Suprapubic skin (tissue), 4 donors: ENCODE data around the gene CRYL1. TPM values are rescaled to one million over a fixed set of nuclear protein-coding genes. Genes with fewer than 3 reads are reported as not detected.

Experiments
- DNase-seq, 2 donors: peaks; one replicate each; pipeline ENCODE4 v3.0.0-alpha.2; 2019; ENCODE audit warnings: low spot score in 2 of 2
- H3K27ac ChIP-seq: fragments of 200-600 bp; sonication (generic); one replicate; pipeline ENCODE4 v1.5.1; 2019
- H3K27me3 ChIP-seq: fragments of 200-600 bp; sonication (generic); one replicate; pipeline ENCODE4 v1.5.1; 2019
- H3K36me3 ChIP-seq: fragments of 200-600 bp; sonication (generic); one replicate; pipeline ENCODE4 v1.5.1; 2019
- H3K4me1 ChIP-seq: fragments of 200-600 bp; sonication (generic); one replicate; pipeline ENCODE4 v1.5.1; 2019
- H3K4me3 ChIP-seq: fragments of 200-600 bp; sonication (generic); one replicate; pipeline ENCODE4 v1.5.1; 2019; ENCODE audit warnings: mild to moderate bottlenecking
- H3K9me3 ChIP-seq: fragments of 200-600 bp; sonication (generic); one replicate; pipeline ENCODE4 v1.5.1; 2019
- EP300 ChIP-seq: sonication (generic); formaldehyde crosslinking; IDR thresholded peaks from one replicate; pipeline ENCODE4 v1.6.1; 2017; ENCODE audit warnings: antibody characterized with exemption
- POLR2A ChIP-seq, 2 donors: fragments of 450-650 bp; IDR thresholded peaks; one replicate each; pipeline ENCODE4 v1.6.1; 2017; ENCODE audit warnings: antibody characterized with exemption in 2 of 2, mild to moderate bottlenecking in 2 of 2, moderate library complexity in 2 of 2
- POLR2AphosphoS5 ChIP-seq, 3 donors: sonication (generic); formaldehyde crosslinking; IDR thresholded peaks; one replicate each; pipeline ENCODE4 v1.6.1; 2017; ENCODE audit warnings: antibody characterized with exemption in 3 of 3
- WGBS: methylation state at CpG from one replicate; pipeline ENCODE4 v1.1.5; 2018; 5-methylcytosine and 5-hydroxymethylcytosine counted together
- total RNA-seq, 4 donors: library from RNA; depleted of rRNA; stranded (reverse); fragments of >200 nt; gene quantifications; one replicate each; pipeline ENCODE4 v1.1.0, GENCODE V29; 2016
- TF ChIP-seq, protein P1 (sequence below), 2 donors: fragments of 200-600 bp in 1 of 2; fragments of 450-650 bp in 1 of 2; sonication (generic) in 1 of 2; IDR thresholded peaks; one replicate each; pipeline ENCODE4 v1.5.1; 2016 to 2019; ENCODE audit warnings: antibody characterized with exemption in 2 of 2, mild to moderate bottlenecking in 1 of 2, moderate library complexity in 1 of 2

CRYL1 gene
- total RNA-seq, 4 donors from 2014 or later: 15.9 to 20.1 (median 18.4) TPM

DNA sequence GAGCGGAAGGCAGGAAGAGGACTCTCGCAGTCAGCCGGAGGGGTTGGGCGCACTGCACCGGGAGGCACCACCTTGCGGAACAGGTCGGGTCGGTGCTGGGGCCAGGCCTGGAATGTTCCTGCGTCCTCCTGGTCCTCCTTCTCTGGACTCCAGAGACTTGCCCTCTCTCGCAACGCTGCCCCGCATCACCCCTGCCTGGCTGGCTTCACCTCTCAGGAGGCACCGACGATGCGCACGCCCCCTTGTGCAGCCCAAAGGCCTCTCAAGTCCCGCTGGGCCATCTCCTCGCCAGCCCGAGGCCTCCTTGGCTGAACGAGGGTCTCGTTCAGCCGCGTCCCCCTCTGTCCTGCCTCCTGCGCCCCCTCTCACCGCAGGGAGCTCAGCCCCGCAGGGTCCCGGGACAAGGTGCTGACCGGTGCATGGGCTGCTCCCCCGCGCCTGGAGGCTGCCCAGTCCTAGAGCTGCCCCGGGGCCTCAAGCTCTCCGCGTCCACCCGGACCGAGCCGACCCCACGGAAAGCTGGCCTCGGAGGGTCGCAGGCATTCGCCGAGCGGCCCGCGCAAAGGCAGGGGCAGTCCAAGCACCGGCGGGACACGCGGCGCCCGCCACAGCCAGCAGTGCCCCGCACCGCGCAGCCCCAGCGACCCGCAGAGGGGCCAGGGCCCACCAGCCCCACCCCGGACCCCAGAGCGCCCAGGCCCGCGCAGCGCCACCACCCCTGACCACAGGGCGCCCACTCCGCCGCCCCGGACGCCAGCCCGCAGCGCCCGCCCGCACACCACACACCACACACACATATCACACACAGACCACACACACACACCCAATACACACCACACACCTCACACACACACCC, 133.8 kb downstream of the CRYL1 start:
- H3K27ac ChIP-seq: no peak overlapping the region
- H3K36me3 ChIP-seq: no peaks in the 10 kb centered on the region
- no peaks in the 10 kb centered on the region for H3K27me3 ChIP-seq
- 86% methylated on average over 69 of the region's 69 CpGs for WGBS
- no peaks in the 10 kb centered on the region for H3K9me3 ChIP-seq
- TF ChIP-seq, protein P1, sequence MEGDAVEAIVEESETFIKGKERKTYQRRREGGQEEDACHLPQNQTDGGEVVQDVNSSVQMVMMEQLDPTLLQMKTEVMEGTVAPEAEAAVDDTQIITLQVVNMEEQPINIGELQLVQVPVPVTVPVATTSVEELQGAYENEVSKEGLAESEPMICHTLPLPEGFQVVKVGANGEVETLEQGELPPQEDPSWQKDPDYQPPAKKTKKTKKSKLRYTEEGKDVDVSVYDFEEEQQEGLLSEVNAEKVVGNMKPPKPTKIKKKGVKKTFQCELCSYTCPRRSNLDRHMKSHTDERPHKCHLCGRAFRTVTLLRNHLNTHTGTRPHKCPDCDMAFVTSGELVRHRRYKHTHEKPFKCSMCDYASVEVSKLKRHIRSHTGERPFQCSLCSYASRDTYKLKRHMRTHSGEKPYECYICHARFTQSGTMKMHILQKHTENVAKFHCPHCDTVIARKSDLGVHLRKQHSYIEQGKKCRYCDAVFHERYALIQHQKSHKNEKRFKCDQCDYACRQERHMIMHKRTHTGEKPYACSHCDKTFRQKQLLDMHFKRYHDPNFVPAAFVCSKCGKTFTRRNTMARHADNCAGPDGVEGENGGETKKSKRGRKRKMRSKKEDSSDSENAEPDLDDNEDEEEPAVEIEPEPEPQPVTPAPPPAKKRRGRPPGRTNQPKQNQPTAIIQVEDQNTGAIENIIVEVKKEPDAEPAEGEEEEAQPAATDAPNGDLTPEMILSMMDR (IDR thresholded peaks at IDR 0.05): no peak
- no peak for TF ChIP-seq EP300
- TF ChIP-seq POLR2AphosphoS5 (IDR thresholded peaks at IDR 0.05): no peak
- TF ChIP-seq POLR2A (IDR thresholded peaks at IDR 0.05): no peak
- H3K4me3 ChIP-seq: no peak overlapping the region
- peaks cover 18% of the 10 kb centered on the region for H3K4me1 ChIP-seq
- DNase-seq: no peak

DNA sequence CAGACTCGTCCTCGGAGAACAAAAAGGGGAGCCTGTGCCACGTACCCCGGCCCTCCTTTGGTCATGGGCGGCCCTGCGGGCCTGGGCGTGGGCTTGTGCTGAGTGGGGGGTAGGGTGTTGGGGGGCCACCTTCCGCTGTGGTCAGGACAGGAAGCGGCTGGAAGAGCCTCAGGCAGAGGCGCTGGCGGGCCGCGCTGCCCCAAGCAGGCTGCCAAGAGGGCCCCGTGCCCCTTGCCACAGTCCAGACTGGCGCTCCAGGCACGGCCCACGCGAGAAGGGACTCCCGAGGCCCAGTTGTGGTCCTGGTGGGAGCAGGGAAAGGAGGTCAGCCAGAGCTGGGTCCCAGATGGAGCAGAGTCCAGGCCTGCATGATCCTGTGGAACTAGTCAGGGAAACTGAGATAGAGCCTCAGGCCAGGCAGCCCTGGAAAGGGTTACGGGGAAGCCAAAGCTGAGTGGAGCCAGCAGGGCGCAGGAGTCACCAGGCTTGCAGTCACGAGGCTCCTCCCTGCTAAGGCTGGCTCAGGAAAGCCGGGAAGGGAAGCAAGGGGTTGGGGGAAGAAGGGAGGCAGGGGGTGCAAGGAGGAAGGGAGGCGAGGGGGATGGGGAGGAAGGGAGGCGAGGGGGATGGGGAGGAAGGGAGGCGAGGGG, 135.0 kb downstream of the CRYL1 start:
- Histone ChIP-seq H3K27ac (no peak overlapping the region), H3K36me3 (no peaks in the 10 kb centered on the region), H3K27me3 (no peaks in the 10 kb centered on the region), H3K4me1 (peaks cover 18% of the 10 kb centered on the region), H3K9me3 (no peaks in the 10 kb centered on the region), H3K4me3 (no peak overlapping the region)
- DNase-seq: no peak
- no peak for TF ChIP-seq EP300
- TF ChIP-seq, protein P1 (IDR thresholded peaks at IDR 0.05): no peak
- TF ChIP-seq POLR2A (IDR thresholded peaks at IDR 0.05): no peak
- no peak for TF ChIP-seq POLR2AphosphoS5 (IDR thresholded peaks at IDR 0.05)
- 60% methylated on average over 6 of the region's 26 CpGs for WGBS

DNA sequence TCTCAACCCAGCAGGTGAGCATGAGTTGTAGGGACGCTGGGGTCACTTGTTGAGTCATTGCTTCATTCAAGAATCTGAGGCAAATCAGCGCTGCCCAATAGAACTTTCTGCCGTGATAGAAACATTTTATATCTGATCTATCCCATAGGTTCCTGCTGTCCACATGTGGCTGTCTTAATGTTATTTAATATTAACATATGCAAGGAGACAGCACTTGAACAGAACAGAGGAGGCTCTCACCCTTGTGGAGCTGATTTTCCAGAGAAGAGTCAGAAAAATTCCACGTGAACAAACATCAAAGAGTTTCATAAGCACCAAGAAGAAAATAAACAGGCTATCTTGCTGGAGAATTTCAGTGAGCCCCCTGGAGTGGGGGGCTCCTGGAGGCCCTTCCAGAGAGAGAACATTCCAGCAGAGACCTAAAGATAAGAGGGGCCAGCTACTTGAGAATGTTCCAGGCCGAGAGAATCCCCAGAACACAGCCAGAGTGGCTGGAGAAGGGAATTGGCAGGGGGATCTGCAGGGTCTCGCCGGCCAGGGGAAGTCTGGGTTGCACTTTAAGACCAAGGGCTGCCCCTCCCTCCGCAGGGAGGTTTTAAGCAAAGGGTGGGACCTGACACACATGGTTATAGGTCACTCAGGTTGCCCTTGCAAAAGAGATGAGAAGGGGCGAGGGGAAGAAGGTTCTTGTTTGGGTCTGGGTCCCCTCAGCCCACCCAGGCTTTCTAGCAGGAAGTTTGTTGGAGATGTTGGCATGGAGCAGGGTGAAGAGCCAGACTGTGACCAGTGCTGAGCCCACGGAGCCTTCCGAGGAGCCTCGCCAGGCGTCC, 135.7 kb downstream of the CRYL1 start:
- Histone ChIP-seq H3K27me3 (no peaks in the 10 kb centered on the region), H3K4me3 (no peak overlapping the region), H3K27ac (no peak overlapping the region), H3K36me3 (no peaks in the 10 kb centered on the region), H3K9me3 (no peaks in the 10 kb centered on the region), H3K4me1 (peaks cover 18% of the 10 kb centered on the region)
- no peak for DNase-seq
- 91% methylated on average over 13 of the region's 13 CpGs for WGBS
- no peak for TF ChIP-seq POLR2A (IDR thresholded peaks at IDR 0.05)
- TF ChIP-seq EP300: no peak
- TF ChIP-seq POLR2AphosphoS5 (IDR thresholded peaks at IDR 0.05): no peak
- TF ChIP-seq, protein P1 (IDR thresholded peaks at IDR 0.05): no peak

DNA sequence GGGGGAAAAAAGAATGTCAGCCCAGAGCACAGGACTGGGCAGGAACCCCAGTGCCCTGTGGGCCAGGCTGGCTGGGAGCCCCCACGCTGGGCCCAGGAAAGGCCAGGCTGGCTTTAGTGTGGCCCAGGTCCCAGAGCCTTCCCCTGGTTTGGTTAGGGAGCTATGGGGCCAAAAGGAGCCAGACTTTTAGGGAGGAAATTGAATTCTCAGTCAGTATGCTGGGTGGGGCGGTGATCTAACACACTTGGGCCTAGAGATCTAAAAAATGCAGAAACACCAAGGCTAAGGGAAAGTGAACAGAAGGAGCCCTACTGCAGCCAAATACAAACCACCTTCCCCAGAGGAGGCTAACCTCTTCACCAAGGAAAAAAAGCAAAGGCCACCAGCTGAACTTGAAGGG, 137.5 kb downstream of the CRYL1 start:
- no peak overlapping the region for H3K4me3 ChIP-seq
- DNase-seq: no peak
- H3K27ac ChIP-seq: peak overlapping the region; percentile 18
- no peak for TF ChIP-seq POLR2A (IDR thresholded peaks at IDR 0.05)
- peaks cover 18% of the 10 kb centered on the region for H3K4me1 ChIP-seq
- 73% methylated on average over 2 of the region's 2 CpGs for WGBS
- no peaks in the 10 kb centered on the region for H3K9me3 ChIP-seq
- H3K27me3 ChIP-seq: no peaks in the 10 kb centered on the region
- H3K36me3 ChIP-seq: no peaks in the 10 kb centered on the region

DNA sequence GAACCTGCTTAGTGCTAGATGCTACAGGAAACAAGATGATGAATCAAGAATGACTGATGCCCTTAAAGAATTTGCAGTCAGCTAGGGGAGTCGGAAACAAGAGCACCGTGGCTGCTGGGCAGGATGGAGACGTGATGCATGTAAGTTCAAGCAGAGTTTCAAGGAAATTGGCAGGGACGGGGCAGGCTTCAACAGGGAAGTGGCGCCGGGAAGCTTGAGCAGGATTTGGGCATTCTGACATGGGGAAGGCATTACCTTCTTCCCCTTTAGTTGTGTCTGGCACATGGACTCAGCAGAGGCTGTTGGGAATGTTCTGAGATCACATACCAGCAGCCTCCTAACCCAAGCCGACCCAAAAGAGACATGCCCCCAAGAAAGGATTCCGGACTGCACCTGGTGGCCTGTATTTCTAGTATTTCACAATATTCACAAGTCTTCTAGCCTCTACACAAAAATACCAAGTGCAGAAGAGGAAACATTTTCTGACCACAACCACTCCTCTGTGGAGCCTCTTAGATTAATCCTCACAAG, 138.2 kb downstream of the CRYL1 start:
- Histone ChIP-seq H3K9me3 (no peaks in the 10 kb centered on the region), H3K4me3 (no peak overlapping the region), H3K27ac (no peak overlapping the region), H3K27me3 (no peaks in the 10 kb centered on the region), H3K4me1 (peaks cover 18% of the 10 kb centered on the region), H3K36me3 (no peaks in the 10 kb centered on the region)
- WGBS: 46% methylated on average over 8 of the region's 8 CpGs
- TF ChIP-seq POLR2AphosphoS5 (IDR thresholded peaks at IDR 0.05) (no peak), EP300 (no peak), POLR2A (IDR thresholded peaks at IDR 0.05) (no peak)
- TF ChIP-seq, protein P1 (IDR thresholded peaks at IDR 0.05): no peak
- no peak for DNase-seq
